PC-3 (cell line): ENCODE measurements around the gene DIP2C. TPM values are rescaled to one million over a fixed set of nuclear protein-coding genes. Genes with fewer than 3 reads are reported as not detected.

Experiments used
- ATAC-seq: fragments of 200-7000 bp; cut with Tn5 transposase; 2 replicates; pipeline ENCODE4 v1.9.1; 2020; ENCODE audit warnings: mild to moderate bottlenecking, moderate library complexity
- BruUV-seq: library from RNA; stranded (reverse); fragments of 400-500 nt; replicated peaks from 2 replicates; lab custom pipeline; 2021; lab: Mats Ljungman, UMichigan
- CTCF ChIA-PET: fragments of 300-600 bp; sonication (Branson Sonifier 250); formaldehyde crosslinking; loops from one replicate; lab custom pipeline; 2022; ENCODE audit warnings: antibody characterized with exemption; lab: Charles Lee
- POLR2A ChIA-PET: fragments of 300-600 bp; sonication (Branson Sonifier 250); formaldehyde crosslinking; loops from one replicate; lab custom pipeline; 2022; ENCODE audit warnings: antibody characterized with exemption; ENCODE audit not compliant: unreplicated experiment; lab: Charles Lee
- DNase-seq: peaks from one replicate; pipeline ENCODE4 v3.0.0-alpha.2; 2015
- H2AFZ ChIP-seq: fragments of 300-600 bp; sonication (generic); 2 replicates; pipeline ENCODE4 v1.6.0; 2016; ENCODE audit warnings: antibody characterized with exemption, low read length
- H3F3A ChIP-seq: fragments of 300-600 bp; sonication (generic); one replicate; pipeline ENCODE4 v1.6.0; 2017; ENCODE audit warnings: antibody characterized with exemption, low read length, control low read depth, mild to moderate bottlenecking; ENCODE audit not compliant: unreplicated experiment
- H3K27ac ChIP-seq: fragments of 300-600 bp; sonication (generic); 2 replicates; pipeline ENCODE4 v1.5.1; 2016; ENCODE audit warnings: mild to moderate bottlenecking, low read length
- H3K27me3 ChIP-seq: fragments of 300-600 bp; sonication (generic); 2 replicates; pipeline ENCODE4 v1.6.1; 2016; ENCODE audit warnings: low read length, mixed read lengths
- H3K36me3 ChIP-seq: fragments of 300-600 bp; sonication (generic); 2 replicates; pipeline ENCODE4 v1.6.1; 2016; ENCODE audit warnings: low read depth, mixed run types, low read length, mixed read lengths
- H3K4me1 ChIP-seq: fragments of 300-600 bp; sonication (generic); 2 replicates; pipeline ENCODE4 v1.5.1; 2016; ENCODE audit warnings: low read length; ENCODE audit not compliant: insufficient read depth
- H3K4me2 ChIP-seq: fragments of 300-600 bp; sonication (generic); 2 replicates; pipeline ENCODE4 v1.6.0; 2016; ENCODE audit warnings: low read length
- H3K4me3 ChIP-seq: fragments of 300-600 bp; sonication (generic); 2 replicates; pipeline ENCODE4 v1.5.1; 2016; ENCODE audit warnings: mild to moderate bottlenecking, low read length, mixed read lengths
- H3K79me2 ChIP-seq: fragments of 300-600 bp; sonication (generic); 2 replicates; pipeline ENCODE4 v1.6.1; 2017; ENCODE audit warnings: low read length, mixed read lengths
- H3K9ac ChIP-seq: fragments of 300-600 bp; sonication (generic); 2 replicates; pipeline ENCODE4 v1.6.0; 2016; ENCODE audit warnings: mild to moderate bottlenecking, low read length
- H3K9me2 ChIP-seq: fragments of 300-600 bp; sonication (generic); replicated peaks from 2 replicates; pipeline ENCODE4 v1.6.1; 2016; ENCODE audit warnings: mixed run types, low read length, mixed read lengths
- H3K9me3 ChIP-seq: fragments of 300-600 bp; sonication (generic); 2 replicates; pipeline ENCODE4 v1.6.1; 2016; ENCODE audit warnings: low read length, mixed read lengths
- H4K20me1 ChIP-seq: fragments of 300-600 bp; sonication (generic); 2 replicates; pipeline ENCODE4 v1.6.1; 2016; ENCODE audit warnings: low read length, mixed read lengths
- EZH2 ChIP-seq: fragments of 300-600 bp; sonication (generic); IDR thresholded peaks from one replicate; pipeline ENCODE4 v1.6.1; 2017; ENCODE audit warnings: antibody characterized with exemption, mild to moderate bottlenecking, low read length; ENCODE audit not compliant: unreplicated experiment
- EZH2phosphoT487 ChIP-seq: fragments of 300-600 bp; sonication (generic); IDR thresholded peaks from 2 replicates; pipeline ENCODE4 v1.6.1; 2018; ENCODE audit warnings: mild to moderate bottlenecking, antibody characterized with exemption, low read length, borderline replicate concordance
- intact Hi-C: fragments of 100-400 bp; cut with micrococcal nuclease; formaldehyde crosslinking; loops from 2 replicates; pipeline ENCODE4 v1.9.0; 2023
- total RNA-seq: library from RNA; depleted of rRNA; stranded (reverse); fragments of >200 nt; gene quantifications from 2 replicates; pipeline ENCODE4 v1.2.3, GENCODE V29; 2014
- TF ChIP-seq, protein P1 (sequence below): fragments of 300-600 bp; sonication (generic); conservative IDR thresholded peaks from 2 replicates; pipeline ENCODE4 v1.5.1; 2017; ENCODE audit warnings: antibody characterized with exemption, low read depth, mild to moderate bottlenecking, low read length

The DIP2C gene
- total RNA-seq, 1 experiment from 2014 or later, result 3.1 TPM

DNA sequence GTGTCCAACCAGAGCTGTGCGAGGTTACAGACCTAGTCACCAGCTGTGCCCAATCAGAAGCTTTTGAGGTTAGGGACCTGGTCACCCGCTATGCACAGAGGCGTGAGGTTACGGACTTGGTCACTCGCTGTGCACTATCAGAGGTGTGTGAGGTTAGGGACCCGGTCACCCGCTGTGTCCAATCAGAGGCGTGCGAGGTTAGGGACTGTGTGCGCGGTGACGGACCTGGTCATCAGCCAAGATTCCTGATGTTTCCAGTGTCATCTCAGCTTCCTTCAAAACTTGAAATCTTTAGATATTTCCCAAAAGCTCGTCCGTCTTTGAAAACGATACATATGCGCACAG lies 182.1 kb downstream of the DIP2C start:
- Histone ChIP-seq H4K20me1 (no peaks in the 10 kb centered on the region), H3K4me1 (0 out of 2 replicates have a peak, but pooled peaks cover 4% of the 10 kb centered on the region), H3K27me3 (no peaks in the 10 kb centered on the region), H3K79me2 (no peaks in the 10 kb centered on the region), H3K36me3 (no peaks in the 10 kb centered on the region), H3K9me2 (no peaks in the 10 kb centered on the region), H2AFZ (no peak overlapping the region), H3K27ac (no peak overlapping the region), H3K9me3 (no peaks in the 10 kb centered on the region), H3K4me2 (no peak overlapping the region), H3F3A (no peaks in the 10 kb centered on the region), H3K4me3 (no peak overlapping the region), H3K9ac (no peak overlapping the region)
- no TSS peak for BruUV-seq
- CTCF ChIA-PET, result no interaction called here
- DNase-seq (no peak), ATAC-seq (no peak)
- no peak for TF ChIP-seq EZH2
- TF ChIP-seq, protein P1, sequence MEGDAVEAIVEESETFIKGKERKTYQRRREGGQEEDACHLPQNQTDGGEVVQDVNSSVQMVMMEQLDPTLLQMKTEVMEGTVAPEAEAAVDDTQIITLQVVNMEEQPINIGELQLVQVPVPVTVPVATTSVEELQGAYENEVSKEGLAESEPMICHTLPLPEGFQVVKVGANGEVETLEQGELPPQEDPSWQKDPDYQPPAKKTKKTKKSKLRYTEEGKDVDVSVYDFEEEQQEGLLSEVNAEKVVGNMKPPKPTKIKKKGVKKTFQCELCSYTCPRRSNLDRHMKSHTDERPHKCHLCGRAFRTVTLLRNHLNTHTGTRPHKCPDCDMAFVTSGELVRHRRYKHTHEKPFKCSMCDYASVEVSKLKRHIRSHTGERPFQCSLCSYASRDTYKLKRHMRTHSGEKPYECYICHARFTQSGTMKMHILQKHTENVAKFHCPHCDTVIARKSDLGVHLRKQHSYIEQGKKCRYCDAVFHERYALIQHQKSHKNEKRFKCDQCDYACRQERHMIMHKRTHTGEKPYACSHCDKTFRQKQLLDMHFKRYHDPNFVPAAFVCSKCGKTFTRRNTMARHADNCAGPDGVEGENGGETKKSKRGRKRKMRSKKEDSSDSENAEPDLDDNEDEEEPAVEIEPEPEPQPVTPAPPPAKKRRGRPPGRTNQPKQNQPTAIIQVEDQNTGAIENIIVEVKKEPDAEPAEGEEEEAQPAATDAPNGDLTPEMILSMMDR, result no peak
- intact Hi-C loops, result no loop called here
- POLR2A ChIA-PET, result no interaction called here

DNA sequence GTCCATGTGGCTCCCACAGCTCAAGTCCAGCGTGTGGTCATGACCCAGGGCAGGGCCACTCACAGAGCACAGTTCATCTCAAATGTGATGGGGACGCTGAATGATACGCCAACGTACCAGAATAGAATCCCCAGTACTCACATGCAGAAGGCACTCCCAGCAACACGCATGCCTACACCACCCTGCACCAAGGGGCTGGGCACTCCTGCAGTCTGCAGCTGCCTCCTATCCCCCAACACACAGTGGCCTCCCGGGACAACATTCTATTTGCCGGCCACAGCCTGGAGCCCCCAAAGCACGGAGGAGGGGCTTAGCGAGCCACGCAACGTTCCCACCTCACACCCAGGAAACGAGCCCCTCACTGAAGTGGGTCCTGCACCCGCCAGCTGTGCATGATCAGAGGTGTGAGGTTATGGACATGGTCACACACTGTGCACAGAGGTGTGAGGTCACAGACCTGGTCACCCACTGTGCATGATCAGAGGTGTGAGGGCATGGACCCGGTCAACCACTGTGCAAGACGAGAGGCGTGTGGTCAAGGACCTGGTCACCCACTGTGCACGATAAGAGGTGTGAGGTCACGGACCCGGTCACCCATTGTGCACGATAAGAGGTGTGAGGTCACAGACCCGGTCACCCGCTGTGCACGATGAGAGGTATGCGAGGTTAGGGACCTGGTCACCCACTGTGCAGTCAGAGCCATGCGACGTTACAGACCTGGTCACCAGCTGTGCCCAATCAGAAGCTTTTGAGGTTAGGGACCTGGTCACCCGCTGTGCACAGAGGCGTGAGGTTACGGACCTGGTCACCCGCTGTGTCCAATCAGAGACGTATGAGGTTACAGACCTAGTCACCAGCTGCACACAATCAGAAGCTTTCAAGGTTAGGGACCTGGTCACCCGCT lies 182.8 kb downstream of the DIP2C start:
- Histone ChIP-seq H3K4me3 (no peak overlapping the region), H3K27me3 (no peaks in the 10 kb centered on the region), H3K79me2 (no peaks in the 10 kb centered on the region), H3K4me2 (no peak overlapping the region), H3K9me3 (no peaks in the 10 kb centered on the region), H4K20me1 (no peaks in the 10 kb centered on the region), H3K9me2 (no peaks in the 10 kb centered on the region), H3K9ac (no peak overlapping the region), H3F3A (no peaks in the 10 kb centered on the region), H3K4me1 (0 out of 2 replicates have a peak, but pooled peaks cover 4% of the 10 kb centered on the region), H3K27ac (no peak overlapping the region), H3K36me3 (no peaks in the 10 kb centered on the region), H2AFZ (no peak overlapping the region)
- BruUV-seq, result no TSS peak
- no peak for DNase-seq
- CTCF ChIA-PET, result no interaction called here
- intact Hi-C loops, result no loop called here
- POLR2A ChIA-PET, result no interaction called here
- no peak for TF ChIP-seq EZH2phosphoT487
- TF ChIP-seq EZH2, result no peak
- TF ChIP-seq, protein P1, result no peak
- no peak for ATAC-seq

DNA sequence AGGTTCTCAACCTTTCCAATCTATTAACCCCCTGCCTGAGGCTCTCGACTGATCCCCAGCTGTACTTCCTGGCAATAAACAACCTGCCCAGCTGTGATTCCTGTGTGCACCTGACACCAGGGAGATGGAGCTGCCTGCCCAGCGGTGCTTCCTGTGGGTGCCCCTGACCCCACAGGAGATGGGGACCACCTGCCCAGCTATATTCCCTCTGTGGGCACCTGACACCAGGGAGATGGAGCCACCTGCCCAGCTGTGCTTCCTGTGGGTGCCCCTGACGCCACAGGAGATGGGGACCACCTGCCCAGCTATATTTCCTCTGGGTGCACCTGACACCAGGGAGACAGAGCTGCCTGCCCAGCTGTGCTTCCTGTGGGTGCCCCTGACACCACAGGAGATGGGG lies 184.0 kb downstream of the DIP2C start:
- ChIA-PET POLR2A (no interaction called here), CTCF (no interaction called here)
- no peak overlapping the region for H3K4me3 ChIP-seq
- H3K4me1 ChIP-seq, result no peaks in the 10 kb centered on the region
- intact Hi-C loops, result no loop called here
- H3K27ac ChIP-seq, result no peak overlapping the region
- H3K9me2 ChIP-seq, result no peaks in the 10 kb centered on the region
- no peak overlapping the region for H2AFZ ChIP-seq
- DNase-seq (no peak), ATAC-seq (no peak)
- no peak overlapping the region for H3K9ac ChIP-seq
- no peaks in the 10 kb centered on the region for H3K79me2 ChIP-seq
- TF ChIP-seq EZH2phosphoT487 (no peak), EZH2 (no peak)
- H3K9me3 ChIP-seq, result no peaks in the 10 kb centered on the region
- H4K20me1 ChIP-seq, result no peaks in the 10 kb centered on the region
- H3F3A ChIP-seq, result no peaks in the 10 kb centered on the region
- no TSS peak for BruUV-seq
- no peaks in the 10 kb centered on the region for H3K27me3 ChIP-seq
- H3K36me3 ChIP-seq, result no peaks in the 10 kb centered on the region
- H3K4me2 ChIP-seq, result no peak overlapping the region
